ENCODE measurements around the gene ASCC1.
"Not testable (repeated sequence)": the region's sequence is repeated elsewhere in the genome, so short reads cannot be mapped to it uniquely, and the experiment has no call there.

Gene ASCC1

GRCh38 chr10:72218325-72218724 is 2.2 kb upstream of the ASCC1 start:
- H3K9me3 ChIP-seq (replicated peaks; ENCODE audit: insufficient read depth, low read length), result no peaks in the 10 kb centered on the region
- H3K4me1 ChIP-seq (ENCODE audit: low read length), result peaks cover 11% of the 10 kb centered on the region
- H3K9me2 ChIP-seq (replicated peaks; ENCODE audit: insufficient read depth, low read length), result no peaks in the 10 kb centered on the region
- no peak overlapping the region for H3K9ac ChIP-seq (ENCODE audit: low read length)
- H3K36me3 ChIP-seq (replicated peaks; ENCODE audit: insufficient read depth, low read length), result no peaks in the 10 kb centered on the region; the same call in 1 of the 2 replicates
- H3F3A ChIP-seq (ENCODE audit: insufficient read depth, low read length), result peaks cover 11% of the 10 kb centered on the region; the same call in 1 of the 2 replicates
- peaks cover 62% of the 10 kb centered on the region for H3K79me2 ChIP-seq (ENCODE audit: low read length)
- no peak overlapping the region for H2AFZ ChIP-seq (ENCODE audit: low read length)
- H3K27me3 ChIP-seq (replicated peaks; ENCODE audit: insufficient read depth, low read length), result no peaks in the 10 kb centered on the region
- no peak overlapping the region for H3K4me3 ChIP-seq (ENCODE audit: low read length)
- DNase-seq, result no peak
- no peaks in the 10 kb centered on the region for H4K20me1 ChIP-seq (ENCODE audit: insufficient read depth, low read length)
- TF ChIP-seq CTCF (IDR thresholded peaks at IDR 0.05; ENCODE audit: low read length) (no peak), EZH2 (optimal IDR thresholded peaks at IDR 0.05; ENCODE audit: low read depth, low read length) (no peak), EZH2phosphoT487 (IDR thresholded peaks at IDR 0.05; ENCODE audit: low read length) (no peak)
- H3K27ac ChIP-seq (ENCODE audit: low read length), result no peak overlapping the region; the same call in 1 of the 2 replicates
- H3K4me2 ChIP-seq (ENCODE audit: low read depth, low read length), result no peak overlapping the region

GRCh38 chr10:72211832-72212231 is 4.2 kb downstream of the ASCC1 start:
- H3K9me3 ChIP-seq (replicated peaks; ENCODE audit: insufficient read depth, low read length); H3K27ac ChIP-seq (ENCODE audit: low read length); H3K4me3 ChIP-seq (ENCODE audit: low read length); H3K4me2 ChIP-seq (ENCODE audit: low read depth, low read length); H3K36me3 ChIP-seq (replicated peaks; ENCODE audit: insufficient read depth, low read length); H3K27me3 ChIP-seq (replicated peaks; ENCODE audit: insufficient read depth, low read length); H2AFZ ChIP-seq (ENCODE audit: low read length); H4K20me1 ChIP-seq (ENCODE audit: insufficient read depth, low read length); H3K9me2 ChIP-seq (replicated peaks; ENCODE audit: insufficient read depth, low read length); DNase-seq; H3K9ac ChIP-seq (ENCODE audit: low read length); H3K4me1 ChIP-seq (ENCODE audit: low read length): not testable (repeated sequence)
- Histone ChIP-seq H3F3A (ENCODE audit: insufficient read depth, low read length) (peaks cover 11% of the 10 kb centered on the region; the same call in 1 of the 2 replicates), H3K79me2 (ENCODE audit: low read length) (peaks cover 16% of the 10 kb centered on the region)

GRCh38 chr10:72211381-72211780 is 4.7 kb downstream of the ASCC1 start:
- H3F3A ChIP-seq (ENCODE audit: insufficient read depth, low read length); H3K9me2 ChIP-seq (replicated peaks; ENCODE audit: insufficient read depth, low read length); H3K36me3 ChIP-seq (replicated peaks; ENCODE audit: insufficient read depth, low read length); H4K20me1 ChIP-seq (ENCODE audit: insufficient read depth, low read length); H3K9ac ChIP-seq (ENCODE audit: low read length); H3K4me3 ChIP-seq (ENCODE audit: low read length); H3K27me3 ChIP-seq (replicated peaks; ENCODE audit: insufficient read depth, low read length); H3K4me2 ChIP-seq (ENCODE audit: low read depth, low read length); H3K27ac ChIP-seq (ENCODE audit: low read length); H3K9me3 ChIP-seq (replicated peaks; ENCODE audit: insufficient read depth, low read length); H3K4me1 ChIP-seq (ENCODE audit: low read length); H2AFZ ChIP-seq (ENCODE audit: low read length); DNase-seq: not testable (repeated sequence)
- H3K79me2 ChIP-seq (ENCODE audit: low read length), result peaks cover 11% of the 10 kb centered on the region

GRCh38 chr10:72208526-72208925 is 7.5 kb downstream of the ASCC1 start:
- not testable (repeated sequence) for H3K4me1 ChIP-seq (ENCODE audit: low read length); H3K9me2 ChIP-seq (replicated peaks; ENCODE audit: insufficient read depth, low read length); H3K9me3 ChIP-seq (replicated peaks; ENCODE audit: insufficient read depth, low read length); H3F3A ChIP-seq (ENCODE audit: insufficient read depth, low read length); H3K79me2 ChIP-seq (ENCODE audit: low read length); H3K4me3 ChIP-seq (ENCODE audit: low read length); H3K36me3 ChIP-seq (replicated peaks; ENCODE audit: insufficient read depth, low read length); H3K27me3 ChIP-seq (replicated peaks; ENCODE audit: insufficient read depth, low read length); DNase-seq; H3K27ac ChIP-seq (ENCODE audit: low read length); H2AFZ ChIP-seq (ENCODE audit: low read length); H4K20me1 ChIP-seq (ENCODE audit: insufficient read depth, low read length); H3K4me2 ChIP-seq (ENCODE audit: low read depth, low read length); H3K9ac ChIP-seq (ENCODE audit: low read length)

- Histone ChIP-seq H3K27me3 (replicated peaks; ENCODE audit: insufficient read depth, low read length) (no peaks in the 10 kb centered on the region), H3K4me2 (ENCODE audit: low read depth, low read length) (no peak overlapping the region), H3K9me2 (replicated peaks; ENCODE audit: insufficient read depth, low read length) (no peaks in the 10 kb centered on the region), H3K4me1 (ENCODE audit: low read length) (no peaks in the 10 kb centered on the region), H3K36me3 (replicated peaks; ENCODE audit: insufficient read depth, low read length) (no peaks in the 10 kb centered on the region), H3K79me2 (ENCODE audit: low read length) (no peaks in the 10 kb centered on the region), H3K9me3 (replicated peaks; ENCODE audit: insufficient read depth, low read length) (no peaks in the 10 kb centered on the region), H3F3A (ENCODE audit: insufficient read depth, low read length) (no peaks in the 10 kb centered on the region), H4K20me1 (ENCODE audit: insufficient read depth, low read length) (no peaks in the 10 kb centered on the region), H3K4me3 (ENCODE audit: low read length) (no peak overlapping the region), H2AFZ (ENCODE audit: low read length) (no peak overlapping the region), H3K27ac (ENCODE audit: low read length) (no peak overlapping the region), H3K9ac (ENCODE audit: low read length) (no peak overlapping the region)
- no peak for TF ChIP-seq EZH2phosphoT487 (IDR thresholded peaks at IDR 0.05; ENCODE audit: low read length)
- TF ChIP-seq CTCF (IDR thresholded peaks at IDR 0.05; ENCODE audit: low read length), result no peak
- TF ChIP-seq EZH2 (optimal IDR thresholded peaks at IDR 0.05; ENCODE audit: low read depth, low read length), result no peak
- DNase-seq, result no peak
These were observed 9.4 kb downstream of the ASCC1 start for GRCh38 chr10:72206511-72207229.
